DMS53 (cell line): Measurements from ENCODE around the gene NOS2.
"Not testable (repeated sequence)": the region's sequence is repeated elsewhere in the genome, so short reads cannot be mapped to it uniquely, and the experiment has no call there.

Source experiments
- DNase-seq: peaks from one replicate; lab custom pipeline; 2025; lab: John Stamatoyannopoulos, UW

Gene NOS2

GRCh38 chr17:27783440-27784350, 16.6 kb downstream of the NOS2 start:
- no peak for DNase-seq

GRCh38 chr17:27782791-27783206, 17.5 kb downstream of the NOS2 start:
- peak; percentile 33 for DNase-seq

- no peak for DNase-seq
Measured at GRCh38 chr17:27780828-27781404, 19.4 kb downstream of the NOS2 start.

GRCh38 chr17:27780092-27780827, 20.1 kb downstream of the NOS2 start:
- DNase-seq, result no peak

- peak; percentile 40 for DNase-seq
Measured at GRCh38 chr17:27778183-27778582, 22.1 kb downstream of the NOS2 start.

GRCh38 chr17:27776882-27777624, 23.3 kb downstream of the NOS2 start:
- DNase-seq, result no peak

GRCh38 chr17:27771586-27771985, 28.7 kb downstream of the NOS2 start:
- no peak for DNase-seq

GRCh38 chr17:27770877-27771276, 29.5 kb downstream of the NOS2 start:
- DNase-seq, result no peak

GRCh38 chr17:27768858-27769410, 31.4 kb downstream of the NOS2 start:
- DNase-seq, result no peak

GRCh38 chr17:27766438-27766837, 33.9 kb downstream of the NOS2 start:
- DNase-seq, result no peak

- no peak for DNase-seq
Measured at GRCh38 chr17:27765353-27765752, 35.0 kb downstream of the NOS2 start.

- DNase-seq, result no peak
Measured at GRCh38 chr17:27764589-27764988, 35.7 kb downstream of the NOS2 start.

- DNase-seq, result peak; percentile 43
Measured at GRCh38 chr17:27762527-27763305, 37.6 kb downstream of the NOS2 start.

GRCh38 chr17:27760931-27761330, 39.4 kb downstream of the NOS2 start:
- not testable (repeated sequence) for DNase-seq

GRCh38 chr17:27760069-27760885, 40.1 kb downstream of the NOS2 start:
- DNase-seq, result peak; percentile 90

- DNase-seq, result no peak
Measured at GRCh38 chr17:27759528-27759927, 40.8 kb downstream of the NOS2 start.

- DNase-seq, result peak; percentile 83
Measured at GRCh38 chr17:27756467-27757371, 43.6 kb downstream of the NOS2 start.

- no peak for DNase-seq
Measured at GRCh38 chr17:27755706-27756466, 44.4 kb downstream of the NOS2 start.
